Fibroblast of pulmonary artery (primary cell): ENCODE data around the gene CFAP54.

ENCODE experiments used
- DNase-seq: peaks from one replicate; pipeline ENCODE4 v3.0.0-alpha.2; 2010; ENCODE audit warnings: low read depth
- H3K4me3 ChIP-seq: replicated peaks from 2 replicates; pipeline ENCODE4 v1.5.1; 2011; ENCODE audit warnings: low read depth, mild to moderate bottlenecking, control low read depth, low read length, moderate library complexity
- CTCF ChIP-seq: IDR thresholded peaks from 2 replicates; pipeline ENCODE4 v1.5.1; 2011; ENCODE audit warnings: mild to moderate bottlenecking, control low read depth, low read length, inconsistent platforms; ENCODE audit errors: missing control alignments

Gene CFAP54

GRCh38 chr12:96862326-96862725 lies 372.9 kb downstream of the CFAP54 start:
- no peak overlapping the region for H3K4me3 ChIP-seq
- DNase-seq: no peak
- no peak for TF ChIP-seq CTCF

GRCh38 chr12:96864335-96864734 lies 375.0 kb downstream of the CFAP54 start:
- H3K4me3 ChIP-seq: no peak overlapping the region
- no peak for DNase-seq
- no peak for TF ChIP-seq CTCF

DNA sequence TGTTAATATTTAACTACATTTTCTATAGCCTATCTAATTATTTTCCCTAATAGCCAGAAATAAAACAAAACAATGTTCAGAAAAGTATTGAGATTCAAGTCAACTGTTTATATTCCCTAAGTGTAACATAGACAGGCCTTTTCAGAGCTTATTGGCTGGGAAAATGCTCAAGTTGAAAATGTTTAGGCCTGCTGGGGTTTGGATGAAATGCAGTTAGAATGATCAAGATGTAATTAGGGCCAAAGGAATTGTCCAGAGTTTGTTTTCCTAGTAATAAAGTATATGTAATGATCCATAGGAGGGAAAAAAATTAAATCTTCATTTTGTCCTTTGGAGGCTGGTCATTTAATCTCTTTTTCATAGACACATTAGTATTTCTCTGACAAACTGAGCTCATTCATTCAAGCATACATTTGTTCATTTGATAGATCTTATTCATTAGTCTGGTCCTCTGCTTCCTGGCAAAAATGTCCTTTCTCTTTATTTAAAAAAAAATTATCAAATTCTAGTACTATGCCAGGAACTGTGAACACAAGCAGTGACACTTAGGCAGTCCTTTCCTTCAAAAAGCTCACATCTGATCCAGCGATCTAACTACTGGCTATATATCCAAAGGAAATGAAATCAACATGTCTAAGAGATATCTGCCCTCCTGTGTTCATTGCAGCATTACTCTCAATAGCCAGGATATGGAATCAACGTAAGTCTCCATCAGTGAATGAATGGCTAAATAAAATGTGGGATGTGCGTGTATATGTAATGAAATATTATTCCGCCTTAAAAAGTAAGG lies 377.6 kb downstream of the CFAP54 start:
- DNase-seq: no peak
- H3K4me3 ChIP-seq: no peak overlapping the region
- no peak for TF ChIP-seq CTCF

DNA sequence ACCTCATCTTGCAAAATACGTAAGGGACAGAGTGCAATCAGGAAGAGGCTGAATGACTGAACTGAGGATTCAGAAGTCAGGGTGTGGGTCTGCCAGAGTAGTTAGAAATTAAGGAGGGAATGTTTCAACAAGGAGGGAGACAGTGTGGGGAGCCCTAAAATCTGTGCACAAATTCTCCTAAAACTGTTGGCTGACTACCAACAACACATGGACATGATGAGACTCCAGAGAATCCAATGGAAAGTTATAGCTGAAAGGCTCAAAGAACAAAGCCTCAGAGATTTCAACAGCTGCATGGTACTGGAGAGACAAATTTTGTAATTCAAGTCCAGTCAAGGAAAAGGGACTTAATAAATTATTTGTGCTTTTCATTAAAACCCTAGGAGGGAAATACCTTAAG lies 381.6 kb downstream of the CFAP54 start:
- H3K4me3 ChIP-seq: no peak overlapping the region
- TF ChIP-seq CTCF: no peak
- no peak for DNase-seq

DNA sequence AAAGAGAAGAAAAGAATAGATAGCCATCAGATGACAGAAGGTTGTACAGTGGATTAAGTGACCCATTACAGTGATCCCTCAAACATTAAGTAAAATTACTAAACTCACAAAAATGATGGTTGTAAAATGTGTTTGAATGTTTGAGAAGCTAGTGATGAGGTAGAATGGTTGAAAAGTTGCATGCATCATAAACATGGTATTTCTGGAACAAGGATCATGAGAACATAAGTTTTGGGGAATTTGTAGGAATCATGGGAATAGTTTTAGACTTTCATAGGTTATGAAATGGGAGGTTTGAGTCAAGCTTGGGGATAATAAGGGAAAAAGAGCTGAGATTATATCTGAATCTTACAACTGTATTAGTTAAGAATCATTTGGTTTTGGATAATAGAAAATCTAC lies 383.6 kb downstream of the CFAP54 start:
- no peak for TF ChIP-seq CTCF
- DNase-seq: no peak
- no peak overlapping the region for H3K4me3 ChIP-seq

GRCh38 chr12:96874211-96874610 lies 384.8 kb downstream of the CFAP54 start:
- no peak overlapping the region for H3K4me3 ChIP-seq
- TF ChIP-seq CTCF: no peak
- DNase-seq: no peak

DNA sequence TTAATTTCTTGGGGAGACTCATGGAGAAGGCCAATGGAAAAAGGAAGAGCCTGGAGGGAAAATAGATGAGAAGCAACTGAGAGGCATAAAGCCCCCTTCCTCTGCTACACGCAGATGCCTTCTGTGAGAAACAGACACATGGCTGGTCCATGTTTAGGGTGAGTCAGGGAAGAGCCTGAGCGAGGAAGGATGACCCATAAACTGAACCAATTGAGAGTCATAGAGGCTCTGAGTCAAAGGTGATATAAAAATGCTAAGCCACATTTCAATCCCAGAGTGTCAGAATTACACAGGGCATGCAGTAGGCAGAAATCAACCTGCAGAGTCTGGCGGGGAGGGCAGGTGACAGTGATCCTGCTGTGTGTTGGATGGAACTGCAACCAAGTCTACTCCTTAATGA lies 387.6 kb downstream of the CFAP54 start:
- no peak for DNase-seq
- no peak for TF ChIP-seq CTCF
- no peak overlapping the region for H3K4me3 ChIP-seq
